HG03378 (cell line): ENCODE results near the gene NEK7.
"Not testable (repeated sequence)": the region's sequence is repeated elsewhere in the genome, so short reads cannot be mapped to it uniquely, and the experiment has no call there.

Source experiments
- ATAC-seq: cut with Tn5 transposase; IDR thresholded peaks from one replicate; pipeline ENCODE4 v1.9.1; 2021; ENCODE audit warnings: mild to moderate bottlenecking, moderate library complexity; ENCODE audit not compliant: unreplicated experiment

The NEK7 gene

GRCh38 chr1:198201956-198202784 lies 45.4 kb downstream of the NEK7 start:
- ATAC-seq: peak; percentile 80

- ATAC-seq: no peak
Measured at GRCh38 chr1:198203434-198203833, 46.6 kb downstream of the NEK7 start.

- no peak for ATAC-seq
Measured at GRCh38 chr1:198205016-198205684, 48.4 kb downstream of the NEK7 start.

GRCh38 chr1:198206292-198206691 lies 49.5 kb downstream of the NEK7 start:
- no peak for ATAC-seq

GRCh38 chr1:198211696-198212095 lies 54.9 kb downstream of the NEK7 start:
- ATAC-seq: no peak

GRCh38 chr1:198212126-198212525 lies 55.3 kb downstream of the NEK7 start:
- ATAC-seq: no peak

- no peak for ATAC-seq
Measured at GRCh38 chr1:198212675-198213074, 55.9 kb downstream of the NEK7 start.

- ATAC-seq: no peak
Measured at GRCh38 chr1:198214924-198215323, 58.1 kb downstream of the NEK7 start.

- no peak for ATAC-seq
Measured at GRCh38 chr1:198220428-198220827, 63.6 kb downstream of the NEK7 start.

- not testable (repeated sequence) for ATAC-seq
Measured at GRCh38 chr1:198227010-198227409, 70.2 kb downstream of the NEK7 start.

GRCh38 chr1:198227454-198227853 lies 70.7 kb downstream of the NEK7 start:
- ATAC-seq: not testable (repeated sequence)

GRCh38 chr1:198228925-198229324 lies 72.1 kb downstream of the NEK7 start:
- no peak for ATAC-seq

- no peak for ATAC-seq
Measured at GRCh38 chr1:198231779-198232178, 75.0 kb downstream of the NEK7 start.

- ATAC-seq: no peak
Measured at GRCh38 chr1:198232378-198232777, 75.6 kb downstream of the NEK7 start.

GRCh38 chr1:198232940-198233675 lies 76.3 kb downstream of the NEK7 start:
- no peak for ATAC-seq

GRCh38 chr1:198234520-198235251 lies 77.9 kb downstream of the NEK7 start:
- no peak for ATAC-seq

- ATAC-seq: no peak
Measured at GRCh38 chr1:198238121-198238520, 81.3 kb downstream of the NEK7 start.

- ATAC-seq: no peak
Measured at GRCh38 chr1:198241553-198241952, 84.8 kb downstream of the NEK7 start.

- no peak for ATAC-seq
Measured at GRCh38 chr1:198244772-198245171, 88.0 kb downstream of the NEK7 start.

GRCh38 chr1:198245379-198245778 lies 88.6 kb downstream of the NEK7 start:
- ATAC-seq: no peak

GRCh38 chr1:198246337-198246736 lies 89.5 kb downstream of the NEK7 start:
- ATAC-seq: no peak
